HG03469 (cell line): ENCODE results near the gene MAGEF1.

Experiments used
- ATAC-seq: cut with Tn5 transposase; IDR thresholded peaks from one replicate; pipeline ENCODE4 v1.9.1; 2021; ENCODE audit warnings: mild to moderate bottlenecking, moderate library complexity, moderate number of reproducible peaks; ENCODE audit not compliant: unreplicated experiment

Gene MAGEF1

DNA sequence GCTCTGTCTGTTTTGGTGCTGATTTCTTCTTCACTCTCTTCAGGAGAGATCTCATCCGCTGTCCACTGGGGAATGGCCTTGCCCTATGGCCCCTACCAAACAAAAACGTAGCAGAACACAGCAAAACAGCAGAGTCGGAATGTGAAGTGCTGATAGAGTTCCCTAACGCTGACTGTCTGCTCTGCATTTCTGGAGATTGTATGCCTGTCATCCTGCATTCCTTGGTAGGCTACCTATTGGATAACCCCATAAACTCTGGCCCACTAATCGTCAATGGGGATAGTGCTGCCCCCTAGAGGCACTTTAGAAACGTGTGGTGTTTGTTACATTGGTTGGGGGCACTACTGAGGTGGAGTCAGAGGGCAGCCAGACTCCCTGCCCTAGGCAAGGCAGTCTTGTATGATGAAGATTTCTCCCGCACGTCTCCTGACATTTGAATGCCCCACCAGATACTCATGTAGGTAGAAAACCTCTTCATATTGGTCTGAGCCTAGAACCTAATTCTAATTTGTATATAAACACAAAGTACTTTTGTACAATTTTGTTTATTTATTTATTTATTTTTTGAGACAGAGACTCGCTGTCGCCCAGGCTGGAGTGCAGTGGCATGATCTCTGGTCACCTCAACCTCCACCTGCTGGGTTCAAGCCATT lies 15.6 kb upstream of the MAGEF1 start:
- ATAC-seq: no peak

DNA sequence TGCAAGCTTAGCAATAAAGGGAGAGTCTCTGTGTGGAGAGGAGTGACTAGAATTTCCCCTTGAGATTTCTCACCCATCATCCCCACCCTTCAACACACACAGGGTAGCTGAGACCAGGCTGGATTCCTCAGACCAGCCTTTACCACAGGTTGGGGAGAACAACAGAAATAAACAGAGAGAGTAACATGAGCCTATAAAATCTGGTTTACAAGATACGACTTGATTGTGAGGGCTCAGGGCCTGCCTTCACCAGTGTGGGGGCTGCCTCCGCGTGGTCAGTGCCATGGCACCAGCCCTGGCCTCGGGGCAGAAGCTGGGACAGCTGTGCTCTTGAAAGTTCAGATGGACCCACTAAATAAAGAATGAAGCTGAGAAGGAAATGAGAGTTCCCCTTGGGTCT lies 14.6 kb upstream of the MAGEF1 start:
- ATAC-seq: no peak

DNA sequence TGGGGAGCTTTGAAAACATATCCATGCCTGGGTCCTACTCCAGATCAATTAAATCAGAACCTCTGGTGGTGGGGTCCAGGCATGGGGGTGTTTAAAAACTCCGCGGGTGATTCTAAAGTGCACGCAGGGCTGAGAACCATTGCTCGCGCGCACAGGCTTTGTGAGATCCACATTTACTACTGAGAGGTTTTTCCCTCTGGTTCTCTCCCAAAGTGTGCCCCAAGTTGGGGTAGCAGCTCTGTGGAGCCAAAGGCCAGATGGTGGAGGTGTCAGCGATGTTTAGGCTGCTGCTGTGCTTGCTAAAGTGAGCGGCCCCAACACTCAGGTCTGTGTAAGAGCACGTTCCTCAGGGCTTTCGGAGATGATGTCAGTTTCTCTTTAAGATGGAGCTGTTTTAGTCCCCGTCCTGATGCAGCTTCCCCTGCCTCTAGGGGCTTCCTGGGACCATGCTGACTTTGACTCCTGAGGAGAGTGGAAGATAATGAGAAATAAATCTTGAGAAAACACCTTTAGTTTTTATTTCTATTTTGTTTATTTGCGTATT lies 13.4 kb upstream of the MAGEF1 start:
- ATAC-seq: no peak

DNA sequence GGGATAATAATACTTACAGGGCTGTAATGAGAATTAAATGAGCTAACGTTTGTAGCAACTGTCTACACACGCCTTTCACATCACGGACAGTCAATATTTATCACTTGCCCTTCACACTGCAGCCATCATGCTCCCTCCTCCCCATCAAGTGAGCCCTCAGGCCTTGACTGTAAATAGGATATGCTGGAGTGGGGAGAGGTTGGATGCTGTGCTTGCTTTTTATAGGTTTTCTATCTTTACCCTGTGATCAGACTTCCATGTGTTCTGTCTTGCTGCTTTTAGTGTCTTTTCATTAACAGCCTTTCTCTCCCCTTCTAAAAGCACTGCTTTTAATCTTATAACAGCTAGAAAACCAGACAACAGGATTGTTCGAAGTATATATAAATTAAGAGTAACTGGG lies 12.8 kb upstream of the MAGEF1 start:
- no peak for ATAC-seq

DNA sequence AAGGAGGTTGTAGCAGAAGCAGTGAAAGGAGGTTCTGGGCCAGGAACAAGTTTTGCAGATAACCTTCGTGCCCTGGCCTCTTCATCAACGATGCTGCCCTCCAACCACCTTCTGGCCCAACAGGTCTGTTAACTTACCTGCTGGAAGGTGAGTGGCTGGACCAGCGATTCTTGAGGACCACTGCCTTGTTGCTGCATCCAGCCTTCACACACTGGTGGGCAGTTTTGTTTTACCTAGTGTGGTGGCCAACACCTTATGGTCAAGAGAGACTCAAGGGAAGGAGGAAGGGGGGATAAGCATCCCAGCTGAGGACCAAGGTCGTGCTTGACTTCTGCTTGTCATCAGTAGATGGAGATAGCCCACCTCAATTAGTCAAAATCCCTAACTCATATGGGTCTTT lies 7.8 kb upstream of the MAGEF1 start:
- no peak for ATAC-seq

DNA sequence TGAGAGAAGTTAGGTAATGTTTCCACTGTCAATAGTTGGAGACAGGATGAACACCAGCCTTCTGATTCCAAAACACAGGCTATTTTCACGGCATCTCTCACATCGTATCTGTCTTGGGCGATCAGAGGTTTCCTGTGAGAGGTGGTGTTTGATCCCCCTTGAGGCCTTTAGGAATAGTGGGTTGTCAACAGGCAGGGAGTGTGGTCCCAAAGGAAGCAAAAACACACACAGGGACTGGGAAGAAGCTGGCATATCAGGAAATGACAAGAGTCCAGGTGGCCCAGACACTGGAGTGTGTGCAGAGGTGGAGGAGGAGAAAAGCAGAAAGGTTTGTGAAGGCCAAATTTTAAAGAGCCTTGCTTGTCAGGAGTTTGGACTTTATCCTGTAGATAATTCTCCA lies 6.6 kb upstream of the MAGEF1 start:
- no peak for ATAC-seq

DNA sequence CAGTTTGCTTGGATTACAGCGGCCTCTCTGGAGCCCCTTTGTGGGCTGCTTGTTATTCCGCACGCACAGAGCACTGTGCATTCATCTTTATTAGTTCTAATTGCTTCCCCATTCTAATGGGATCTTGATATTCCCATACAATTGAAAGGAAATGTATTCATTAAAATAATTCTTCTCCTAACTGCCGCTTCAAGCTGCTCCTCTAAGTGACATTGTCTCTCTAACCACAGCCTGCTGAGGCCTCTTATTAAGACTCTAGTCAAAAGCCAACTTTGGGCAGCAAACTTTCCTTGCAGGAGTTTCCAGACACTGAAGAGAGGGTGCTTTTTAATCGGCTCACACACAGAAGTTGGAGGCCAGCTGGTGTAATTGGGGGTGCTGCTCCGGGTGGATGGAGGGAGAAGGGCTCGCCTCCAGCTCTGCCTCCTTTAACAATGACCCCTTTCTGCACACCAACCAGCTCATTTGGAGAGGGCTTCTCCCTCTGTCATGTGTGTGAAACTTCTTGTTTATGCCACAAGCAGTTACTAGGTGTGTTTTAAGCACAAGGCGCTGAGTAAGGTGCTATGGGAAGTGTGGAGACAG lies 5.6 kb upstream of the MAGEF1 start:
- no peak for ATAC-seq

DNA sequence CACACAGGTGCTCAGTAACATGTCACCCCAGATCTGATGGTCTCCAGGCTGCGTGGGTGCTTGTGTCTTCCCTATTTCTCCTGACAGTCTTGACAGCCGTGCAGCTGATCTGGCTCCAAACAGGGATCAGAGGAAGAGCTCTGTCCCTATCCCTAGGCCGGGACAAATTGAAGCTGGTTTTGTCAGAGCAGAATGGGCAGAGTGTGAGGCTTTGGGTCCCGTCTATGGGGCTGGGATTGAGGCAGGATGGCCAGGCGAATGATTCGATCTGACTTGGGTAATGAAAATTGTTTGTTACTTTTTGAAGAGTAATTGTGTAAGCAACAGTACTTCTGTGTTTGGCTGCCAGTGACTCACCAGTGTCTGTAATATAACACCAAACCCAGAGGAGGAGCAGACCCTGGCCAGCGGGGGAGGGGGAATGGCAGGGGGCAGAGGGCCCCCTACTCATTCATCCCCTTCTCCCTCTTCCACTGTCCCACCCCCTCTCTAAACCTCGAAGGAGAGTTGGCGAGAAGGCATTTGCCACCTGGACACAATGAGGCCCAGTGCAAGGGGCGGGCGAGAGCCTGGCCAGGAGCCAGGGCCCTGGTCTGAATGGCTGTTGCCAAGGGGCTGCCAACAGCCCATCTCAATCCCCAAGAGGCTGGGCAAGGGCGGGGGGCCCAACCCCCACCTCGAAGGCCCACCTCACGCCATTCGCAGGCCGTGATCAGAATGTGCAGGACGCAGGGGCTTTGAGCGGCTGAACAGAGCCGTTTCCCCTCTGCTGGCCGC lies 4.9 kb upstream of the MAGEF1 start:
- no peak for ATAC-seq

DNA sequence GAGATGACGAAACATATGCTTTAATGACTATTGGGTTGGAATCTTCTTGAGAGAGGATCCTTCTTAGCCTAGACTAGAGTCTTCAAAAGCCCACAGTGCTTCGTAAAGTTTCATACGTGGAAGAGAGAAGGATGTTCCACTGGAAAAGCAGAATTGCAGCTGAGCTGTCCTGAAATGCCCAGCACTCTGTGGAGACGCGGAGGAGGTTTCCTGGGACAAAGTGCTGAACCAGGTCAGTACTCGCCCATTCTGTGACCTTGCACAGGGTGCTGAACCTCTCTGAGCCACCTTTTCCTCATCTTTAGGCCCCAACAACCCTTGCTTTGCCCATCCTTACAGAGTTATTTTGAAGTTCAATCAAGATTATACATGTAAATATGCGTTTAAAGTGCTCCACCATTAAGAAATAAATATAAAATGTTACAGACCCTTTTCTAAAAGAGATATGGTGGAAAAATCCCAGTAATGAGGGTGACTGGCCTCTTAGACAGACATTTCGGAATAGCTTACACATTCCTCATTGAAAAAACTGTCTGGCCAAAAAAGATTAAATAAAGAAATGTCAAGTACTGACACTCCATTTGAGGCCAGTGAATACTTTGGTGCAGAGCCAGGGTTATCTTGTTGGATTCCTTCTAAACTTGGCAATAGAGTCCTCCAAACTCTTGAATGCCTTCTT lies 4.2 kb upstream of the MAGEF1 start:
- no peak for ATAC-seq

DNA sequence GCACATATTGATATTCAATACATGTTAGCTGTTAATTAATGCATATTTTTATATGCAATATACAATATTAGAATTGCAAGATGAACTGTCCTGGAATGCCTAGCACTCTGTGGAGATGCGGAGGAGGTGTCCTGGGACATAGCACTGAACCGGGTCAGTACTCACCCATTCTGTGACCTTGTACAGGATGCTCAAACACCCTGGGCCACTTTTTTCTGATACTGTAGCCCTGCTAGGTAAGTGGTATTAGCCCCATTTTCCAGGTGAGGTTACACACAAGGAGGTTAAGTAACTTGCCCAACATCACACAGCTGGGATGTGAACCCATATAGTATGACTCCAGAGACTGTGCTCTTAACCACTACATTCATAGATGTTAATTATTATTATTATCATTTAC lies 1.7 kb upstream of the MAGEF1 start:
- no peak for ATAC-seq

DNA sequence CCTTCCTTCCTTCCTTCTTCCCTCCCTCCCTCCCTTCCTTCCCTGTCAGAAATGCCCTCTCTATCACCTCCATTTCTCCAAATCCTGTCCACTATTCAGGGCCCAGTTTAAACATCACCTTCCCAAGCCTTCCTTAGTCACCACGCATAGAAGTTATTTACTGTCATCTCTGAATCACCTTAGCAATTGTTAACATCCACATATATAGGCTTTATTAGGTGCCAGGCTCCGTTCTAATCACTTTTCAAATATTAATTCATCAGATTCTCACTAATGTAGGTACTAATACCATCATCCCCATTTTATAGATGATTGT lies 1.1 kb upstream of the MAGEF1 start:
- no peak for ATAC-seq

DNA sequence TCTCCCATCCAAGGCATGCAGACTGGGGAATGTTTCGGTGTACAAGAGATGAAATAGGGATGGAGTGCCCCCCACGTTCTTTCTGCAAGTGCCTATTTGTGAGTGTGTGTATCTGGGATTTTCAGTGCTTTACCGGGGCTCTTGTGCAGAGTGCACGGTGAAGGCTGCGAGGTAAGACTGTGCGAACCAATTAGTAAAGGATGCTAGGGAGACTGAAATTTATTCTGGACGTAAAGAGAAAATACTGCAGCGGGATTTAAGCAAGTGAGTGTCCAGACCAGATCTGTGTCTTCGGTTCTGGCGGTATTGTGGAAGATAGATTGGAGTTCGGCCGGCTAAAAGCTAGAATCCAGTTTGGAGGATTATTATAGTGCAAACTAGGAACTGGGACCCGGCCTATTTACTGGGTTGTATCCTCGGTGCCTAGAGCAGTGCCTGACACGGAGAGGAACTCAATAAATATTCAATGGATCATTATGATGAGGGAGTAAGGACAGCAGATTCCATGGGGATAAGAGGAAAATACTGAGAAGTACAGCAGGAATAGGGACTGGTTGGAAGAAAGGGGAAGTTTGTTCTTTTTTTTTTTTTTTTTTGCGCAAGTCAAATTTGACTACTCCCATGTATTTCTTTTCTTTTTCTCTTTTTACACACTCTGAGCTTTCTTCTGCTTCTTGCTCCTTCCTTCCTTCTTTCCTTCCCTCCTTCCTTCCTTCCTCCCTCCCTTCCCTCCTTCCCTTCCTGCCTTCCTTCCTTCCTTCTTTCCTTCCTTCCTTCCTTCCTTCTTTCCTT lies 580 bp upstream of the MAGEF1 start:
- ATAC-seq: no peak

DNA sequence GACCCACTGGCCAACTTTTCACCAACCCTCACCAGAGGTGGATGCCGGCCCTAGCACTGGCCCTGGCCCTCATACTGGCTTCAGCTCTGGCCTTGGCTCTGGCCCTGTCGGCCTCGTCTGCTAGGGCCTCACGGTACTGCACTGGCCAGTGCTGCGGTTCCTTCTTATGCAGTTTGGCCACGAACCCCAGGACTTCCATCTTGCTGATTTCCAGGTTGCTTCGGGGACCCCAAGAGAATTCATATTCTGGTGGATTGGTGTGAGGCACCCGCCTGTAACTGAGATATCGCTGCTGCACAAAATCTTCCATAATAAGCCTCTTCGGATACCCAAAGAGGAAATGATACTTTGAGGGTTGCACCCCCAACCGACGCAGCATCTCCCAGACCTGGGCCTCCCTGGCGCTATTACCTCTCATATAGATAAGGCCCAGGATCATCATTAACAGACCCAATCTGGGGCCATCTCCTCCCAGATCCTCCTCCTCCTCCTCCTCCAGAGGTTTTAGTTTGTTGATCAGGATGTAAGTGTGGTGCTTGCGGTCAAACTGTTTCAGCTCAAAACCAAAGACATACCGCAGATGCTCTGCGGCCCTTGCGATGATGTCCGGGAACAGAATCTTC lies 883 bp downstream of the MAGEF1 start:
- ATAC-seq: peak; percentile 32

DNA sequence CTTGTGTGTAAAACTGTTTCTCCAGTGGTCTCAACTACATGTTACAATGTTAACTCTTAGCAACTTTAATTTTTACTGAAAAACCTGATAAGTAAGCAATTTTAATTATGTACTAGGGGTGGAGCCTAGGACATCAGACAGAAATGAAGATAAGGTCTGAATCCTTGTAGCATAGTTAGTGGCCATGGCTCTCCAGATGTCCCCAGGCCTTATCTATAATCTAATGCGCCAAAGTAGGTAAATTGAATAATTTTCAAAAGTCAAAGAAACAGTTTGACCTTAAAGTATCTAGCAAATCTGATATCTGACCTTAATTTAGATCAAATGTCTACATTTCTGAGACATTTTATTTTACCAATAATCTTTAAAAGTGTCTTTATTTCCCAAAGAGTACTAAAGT lies 8.2 kb downstream of the MAGEF1 start:
- no peak for ATAC-seq

DNA sequence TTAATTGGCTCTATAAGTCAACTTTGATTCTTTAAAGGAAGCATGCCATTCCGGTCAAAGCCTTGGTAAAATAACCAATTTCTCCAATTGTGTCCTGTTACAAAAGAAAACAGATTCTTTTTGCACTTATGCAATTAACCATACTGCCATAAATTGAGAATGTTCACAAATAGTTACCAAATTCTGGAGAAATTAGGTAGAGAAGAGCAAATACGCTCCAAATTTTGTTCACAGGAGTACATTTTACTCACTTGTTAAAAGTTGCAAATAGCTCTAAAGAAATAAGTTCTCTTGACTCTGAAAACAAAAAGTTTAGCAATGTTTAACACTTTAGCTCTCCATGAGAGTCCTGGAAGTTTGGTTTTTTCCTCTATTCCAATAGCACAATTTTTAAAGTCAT lies 11.1 kb downstream of the MAGEF1 start:
- ATAC-seq: no peak

DNA sequence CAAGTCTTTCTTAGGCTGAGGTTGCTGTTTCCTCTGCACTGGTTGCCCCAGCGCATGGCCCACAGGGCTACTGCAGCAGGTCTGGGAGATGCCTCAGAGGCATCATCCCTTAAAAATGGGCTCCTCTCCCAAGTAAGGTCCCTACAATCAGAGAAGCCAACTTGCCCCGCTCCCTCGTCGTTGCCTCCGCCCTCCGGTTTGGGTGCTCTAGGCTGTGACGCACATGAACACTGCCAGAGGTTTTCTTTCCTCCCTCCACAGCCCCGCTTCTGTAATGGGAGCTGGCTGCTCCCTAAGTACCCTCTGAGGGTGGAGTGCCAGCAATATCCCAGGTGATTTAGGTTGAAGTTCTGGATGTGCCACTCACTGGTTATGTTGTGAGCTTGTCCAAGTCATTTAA lies 14.0 kb downstream of the MAGEF1 start:
- no peak for ATAC-seq

DNA sequence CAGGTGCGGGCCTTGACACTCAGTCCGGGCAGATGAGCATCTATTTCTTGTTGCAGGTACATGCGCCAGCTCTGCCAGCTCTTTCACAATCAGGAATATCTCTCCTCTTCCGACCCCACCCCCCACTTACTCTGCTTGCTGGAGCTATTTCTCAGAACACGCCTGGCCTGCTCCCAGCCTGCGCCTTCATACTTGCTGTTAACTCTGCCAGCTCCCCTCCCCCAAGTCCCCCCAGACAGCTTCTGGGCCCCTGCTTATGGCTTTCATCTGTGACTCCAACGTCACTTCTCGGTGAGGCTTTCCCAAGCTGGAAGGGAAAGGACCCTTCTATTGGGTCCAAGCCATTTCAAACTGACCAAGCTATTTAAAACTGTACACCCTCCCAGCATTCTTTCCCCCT lies 15.2 kb downstream of the MAGEF1 start:
- no peak for ATAC-seq

DNA sequence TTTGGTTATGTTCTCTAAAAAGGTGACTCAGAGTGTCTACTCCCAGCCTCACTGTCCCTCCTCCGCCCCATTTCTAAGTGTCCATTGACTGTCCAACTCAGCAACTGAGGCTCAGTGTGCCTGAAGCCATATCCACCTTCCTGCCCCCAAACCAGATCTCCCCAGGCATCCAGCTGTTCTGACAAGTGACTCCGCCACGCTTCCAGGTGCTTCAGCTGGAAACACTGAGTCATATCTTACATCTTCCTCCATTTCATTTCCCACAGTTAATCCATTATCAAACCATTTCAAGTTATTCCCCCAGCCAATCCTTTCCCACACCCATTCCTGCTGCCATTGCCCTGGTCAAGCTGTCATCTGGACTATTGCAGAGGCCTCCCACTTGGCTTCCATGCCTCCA lies 17.1 kb downstream of the MAGEF1 start:
- ATAC-seq: no peak

DNA sequence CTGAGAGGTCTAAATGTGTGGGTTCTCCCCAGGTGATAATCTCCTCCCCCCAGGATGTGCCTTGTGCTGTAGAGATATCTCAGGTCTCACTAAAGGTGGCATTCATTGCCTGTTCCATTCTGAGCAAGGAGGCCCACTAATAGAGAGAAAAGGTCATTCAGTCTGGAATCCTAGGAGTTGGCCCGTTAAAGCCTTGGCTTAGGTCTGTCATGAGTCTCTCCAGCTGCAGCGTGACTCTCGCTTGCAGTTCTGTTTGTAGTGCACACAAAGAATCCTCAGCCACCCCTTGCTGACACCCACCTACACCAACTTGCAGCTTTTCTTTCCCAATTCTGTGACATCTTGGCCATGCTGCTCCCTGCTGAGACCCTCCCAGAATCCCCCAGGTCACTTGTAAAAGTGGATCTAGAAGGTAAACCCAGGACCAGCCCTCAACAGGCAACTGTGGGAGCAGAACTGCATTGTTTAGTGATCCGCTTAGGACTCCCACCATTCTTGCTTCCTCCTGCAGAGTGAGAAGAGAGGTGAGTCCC lies 17.7 kb downstream of the MAGEF1 start:
- ATAC-seq: no peak
